ENCODE results near the gene GAS7.

Gene GAS7

GRCh38 chr17:10064536-10064935, 133.9 kb downstream of the GAS7 start:
- Histone ChIP-seq H3K4me3 (replicated peaks; ENCODE audit: insufficient read depth, low read length) (no peak overlapping the region), H3K27me3 (ENCODE audit: insufficient read depth, poor library complexity, severe bottlenecking) (no peaks in the 10 kb centered on the region), H3K27ac (replicated peaks) (peak overlapping the region; percentile 77)
- DNase-seq (ENCODE audit: low read depth in 1 of 2, low spot score in 1 of 2), result no peak
- TF ChIP-seq SPI1 (IDR thresholded peaks at IDR 0.05; ENCODE audit: borderline replicate concordance, low read depth) (no peak), CTCF (IDR thresholded peaks at IDR 0.05; ENCODE audit: insufficient read depth, low read length) (no peak), REST (IDR thresholded peaks at IDR 0.05; ENCODE audit: insufficient replicate concordance, low read depth) (no peak), GABPA (IDR thresholded peaks at IDR 0.05; ENCODE audit: low read depth) (no peak), POLR2AphosphoS5 (IDR thresholded peaks at IDR 0.05; ENCODE audit: low read depth) (no peak)

GRCh38 chr17:10063730-10064241, 134.6 kb downstream of the GAS7 start:
- peak overlapping the region; percentile 77 for H3K27ac ChIP-seq (replicated peaks)

More at GRCh38 chr17:10063730-10064241, 134.6 kb downstream of the GAS7 start:
- Histone ChIP-seq H3K27me3 (ENCODE audit: insufficient read depth, poor library complexity, severe bottlenecking) (no peaks in the 10 kb centered on the region), H3K4me3 (replicated peaks; ENCODE audit: insufficient read depth, low read length) (no peak overlapping the region)
- TF ChIP-seq GABPA (IDR thresholded peaks at IDR 0.05; ENCODE audit: low read depth), result no peak
- TF ChIP-seq CTCF (IDR thresholded peaks at IDR 0.05; ENCODE audit: insufficient read depth, low read length), result no peak
- TF ChIP-seq SPI1 (IDR thresholded peaks at IDR 0.05; ENCODE audit: borderline replicate concordance, low read depth), result peak; percentile 91
- TF ChIP-seq REST (IDR thresholded peaks at IDR 0.05; ENCODE audit: insufficient replicate concordance, low read depth), result no peak
- TF ChIP-seq POLR2AphosphoS5 (IDR thresholded peaks at IDR 0.05; ENCODE audit: low read depth), result 0 out of 2 replicates have a peak, but pooled peaks have one; percentile 58
- DNase-seq (ENCODE audit: low read depth in 1 of 2, low spot score in 1 of 2), result peak; percentile 89 to 90
